T-helper 17 cell (primary cell): ENCODE measurements around the gene RBKS. TPM values are rescaled to one million over a fixed set of nuclear protein-coding genes. Genes with fewer than 3 reads are reported as not detected.

Source experiments
- total RNA-seq, 4 donors: library from RNA in 2 of 4; stranded (reverse) in 2 of 4; gene quantifications; one replicate each; pipeline ENCODE4 v1.2.3 and lab custom pipeline; 2022 to 2026

RBKS gene
- total RNA-seq, 2 donors from 2014 or later, result 7.0 to 8.2 TPM

Other genes with a start within 250 kb of the RBKS start
- 10 to 100 TPM; 48.8 to 51.1 TPM for gene SUPT7L, start 226.8 kb downstream of the RBKS start, total RNA-seq
- gene SLC4A1AP, start 226.5 kb downstream of the RBKS start, total RNA-seq, result 10 to 100 TPM; 18.2 to 18.7 TPM
- gene MRPL33, start 118.7 kb downstream of the RBKS start, total RNA-seq, result 10 to 100 TPM; 24.6 to 38.9 TPM
- 10 to 100 TPM; 44.8 to 46.0 TPM for gene BABAM2, start 342 bp upstream of the RBKS start, total RNA-seq